Cerebellar nuclear complex (tissue), 1 donor: Measurements from ENCODE around the gene SMCHD1.
"Not testable (repeated sequence)": the region's sequence is repeated elsewhere in the genome, so short reads cannot be mapped to it uniquely, and the experiment has no call there.

ENCODE experiments used
- DNase-seq, 2 experiments: peaks; one replicate each; lab custom pipeline; 2025; lab: John Stamatoyannopoulos, UW

SMCHD1 gene

DNA sequence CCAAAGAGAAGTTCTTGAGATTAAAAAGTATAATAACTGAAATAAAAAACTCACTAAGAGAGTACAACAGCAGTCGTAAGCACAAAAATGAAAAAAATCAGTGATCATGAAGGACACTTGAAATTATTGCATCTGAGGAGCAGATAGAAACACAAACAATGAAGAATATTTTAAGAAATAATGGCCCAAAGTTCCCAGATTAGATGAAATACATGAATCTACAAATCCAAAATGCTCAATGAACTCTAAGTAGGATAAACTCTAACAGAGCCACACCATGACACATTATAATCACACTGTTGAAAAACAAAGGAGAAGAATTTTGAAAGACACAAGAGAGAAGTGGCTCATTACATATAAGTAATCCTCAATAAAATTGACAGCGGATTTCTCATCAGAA, 159.4 kb downstream of the SMCHD1 start:
- no peak for DNase-seq

DNA sequence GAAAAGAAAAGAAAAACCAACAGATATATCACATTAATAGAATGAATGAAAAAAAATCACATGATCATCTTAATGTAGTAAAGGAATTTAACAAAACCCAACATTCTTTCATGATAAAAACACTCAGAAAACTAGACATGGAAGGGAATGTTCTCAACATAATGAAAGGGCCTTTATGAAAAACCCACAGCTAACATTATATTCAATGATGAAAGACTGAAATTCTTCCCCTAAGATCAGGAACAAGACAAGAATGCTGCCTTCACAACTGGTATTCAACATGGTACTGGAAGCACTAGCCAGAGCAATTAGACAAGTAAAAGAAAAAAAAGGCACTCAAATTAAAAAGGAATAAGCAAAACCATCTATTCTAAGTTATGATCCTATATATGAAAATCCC, 162.8 kb downstream of the SMCHD1 start:
- no peak for DNase-seq

DNA sequence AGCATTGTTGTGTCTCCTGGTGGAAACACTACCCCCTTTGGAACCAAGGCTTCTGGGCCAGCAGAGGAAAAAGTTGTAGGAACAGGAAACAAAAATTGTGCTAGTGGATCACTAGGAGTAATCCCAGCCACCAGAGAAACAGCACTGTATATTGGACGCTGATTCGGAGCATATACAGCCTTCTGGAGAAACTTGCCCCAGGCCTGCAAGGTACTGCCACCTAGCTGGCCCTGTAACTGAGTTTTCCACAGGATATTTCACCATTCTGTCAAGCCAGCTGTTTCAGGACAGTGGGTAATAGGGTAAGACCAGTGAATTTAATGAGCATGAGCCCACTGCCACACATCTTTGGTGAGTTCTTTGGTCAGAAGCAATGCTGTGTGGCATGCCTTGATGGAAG, 166.2 kb downstream of the SMCHD1 start:
- no peak for DNase-seq

DNA sequence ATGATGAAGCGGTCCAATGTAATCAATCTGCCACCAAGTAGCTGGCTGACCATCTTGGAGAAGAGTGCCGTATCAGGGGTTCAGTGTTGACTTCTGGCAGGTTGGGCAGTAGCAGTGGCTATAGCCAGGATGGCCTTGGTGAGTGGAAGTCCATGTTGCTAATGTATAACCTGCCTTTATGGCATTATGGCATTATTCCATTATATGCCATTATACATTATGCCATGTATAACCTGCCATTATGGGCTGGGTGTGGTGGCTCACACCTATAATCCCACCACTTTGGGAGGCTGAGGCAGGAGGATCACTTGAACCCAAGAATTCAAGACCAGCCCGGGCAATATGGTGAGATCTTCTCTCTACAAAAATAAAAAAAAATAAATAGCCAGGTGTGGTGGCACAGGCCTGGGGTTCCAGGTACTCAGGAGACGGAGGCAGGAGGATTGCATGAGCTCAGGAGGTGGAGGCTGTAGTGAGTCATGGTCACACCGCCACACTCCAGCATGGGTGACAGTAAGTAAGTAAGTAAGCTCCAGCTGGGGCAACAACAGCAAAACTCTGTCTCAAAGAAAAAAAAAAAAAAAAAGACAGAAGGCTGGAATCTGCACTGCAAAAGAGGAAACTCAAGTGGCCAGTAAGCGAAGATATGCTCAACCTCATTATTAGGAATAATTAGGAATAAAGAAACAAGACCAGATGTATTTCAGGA, 166.8 kb downstream of the SMCHD1 start:
- DNase-seq: no peak

DNA sequence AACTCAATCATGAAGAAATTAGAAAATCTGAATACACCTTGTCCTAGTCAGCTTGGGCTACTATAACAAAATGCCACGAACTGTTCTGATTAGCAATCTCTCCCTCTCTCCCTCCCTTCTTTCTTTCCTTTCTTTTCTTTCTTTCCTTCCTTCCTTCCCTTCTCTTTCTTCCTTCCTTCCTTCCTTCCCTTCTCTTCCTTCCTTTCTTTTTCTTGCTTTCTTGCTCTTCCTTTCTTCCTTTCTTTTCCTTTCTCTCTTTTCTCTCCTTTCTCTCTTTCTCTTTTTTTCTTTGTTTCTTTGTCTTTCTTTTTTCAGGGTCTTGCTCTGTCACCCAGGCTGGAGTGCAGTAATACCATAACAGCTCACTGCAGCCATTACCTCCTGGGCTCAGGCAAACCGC, 167.7 kb downstream of the SMCHD1 start:
- DNase-seq: no peak

DNA sequence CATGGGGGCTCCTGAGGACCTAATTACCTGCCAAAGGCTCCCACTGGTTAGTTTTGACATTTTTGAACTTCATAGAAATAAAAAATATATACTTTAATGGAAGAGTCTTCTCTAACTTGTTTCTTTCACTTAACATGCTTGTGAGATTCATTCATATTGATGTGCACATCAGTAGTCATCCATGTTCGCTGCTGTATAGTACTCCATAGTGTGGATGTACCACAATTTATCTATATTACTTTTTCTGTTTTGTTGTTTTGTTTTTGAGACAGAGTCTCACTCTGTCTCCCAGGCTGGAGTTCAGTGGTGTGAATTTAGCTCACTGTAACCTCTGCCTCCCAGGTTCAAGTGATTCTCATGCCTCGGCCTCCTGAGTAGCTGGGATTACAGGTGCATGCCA, 168.4 kb downstream of the SMCHD1 start:
- no peak for DNase-seq

DNA sequence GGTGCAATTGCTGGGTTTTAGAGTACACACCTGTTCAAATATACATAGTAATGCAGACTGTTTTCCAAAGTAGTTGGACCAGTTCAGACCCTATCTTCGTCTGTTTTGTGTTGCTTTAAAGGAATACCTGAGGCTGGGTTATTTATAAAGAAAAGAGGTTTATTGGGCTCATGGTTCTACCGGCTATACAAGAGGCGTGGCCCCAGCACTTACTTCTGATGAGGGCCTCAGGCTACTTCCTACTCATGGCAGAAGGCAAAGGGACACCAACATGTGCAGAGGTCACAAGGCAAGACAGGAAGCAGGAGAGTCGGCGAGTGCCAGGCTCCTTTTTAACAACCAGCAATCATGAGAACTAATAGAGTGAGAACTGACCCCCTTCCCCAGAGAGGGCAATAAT, 169.3 kb downstream of the SMCHD1 start:
- no peak for DNase-seq

DNA sequence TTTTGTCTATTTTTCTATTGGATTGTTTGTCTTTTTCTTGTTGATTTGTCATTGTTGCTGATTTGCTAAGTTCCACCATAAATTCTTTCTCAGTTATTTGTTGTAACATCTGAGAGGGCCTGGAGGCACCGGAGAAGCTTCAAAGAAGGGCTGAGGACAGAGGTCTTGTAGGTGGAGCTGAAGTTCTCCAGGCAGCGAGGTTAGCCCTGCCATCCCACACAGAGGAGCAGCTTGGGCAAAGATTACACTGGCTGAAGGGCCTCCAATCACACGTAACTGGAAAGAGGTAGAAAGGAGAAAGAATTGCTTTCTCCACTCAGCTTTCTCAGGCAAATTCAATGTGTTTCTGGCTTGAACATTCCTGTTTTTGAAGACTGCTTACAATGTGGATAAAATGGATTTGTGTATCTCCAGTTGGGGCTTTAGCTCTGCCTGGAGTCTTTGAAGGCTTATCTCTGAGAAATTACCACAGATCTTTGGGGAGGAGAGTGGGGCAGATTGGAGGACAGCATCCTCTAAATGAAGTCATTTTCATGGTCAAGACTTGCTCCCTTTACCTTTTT, 170.2 kb downstream of the SMCHD1 start:
- DNase-seq: no peak

DNA sequence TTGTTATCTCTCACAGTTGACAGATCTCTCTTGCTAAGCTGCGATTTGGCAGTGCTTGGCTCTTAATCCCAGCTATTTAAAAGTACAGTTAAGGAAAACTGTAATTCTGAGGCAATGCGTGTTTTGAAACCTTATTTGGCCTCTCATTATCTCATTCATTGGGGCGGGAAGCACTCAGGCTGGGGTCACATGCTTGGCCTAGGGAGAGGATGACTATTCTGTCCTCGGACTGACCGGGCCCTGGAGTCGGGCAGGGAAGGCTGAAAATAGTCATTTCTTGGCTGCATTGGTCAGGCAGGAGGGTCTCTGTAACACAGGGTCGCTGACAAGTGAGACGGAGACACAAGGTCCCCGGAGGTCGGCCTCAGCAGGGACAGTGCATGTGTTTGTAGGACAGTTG, 171.1 kb downstream of the SMCHD1 start:
- DNase-seq: no peak

DNA sequence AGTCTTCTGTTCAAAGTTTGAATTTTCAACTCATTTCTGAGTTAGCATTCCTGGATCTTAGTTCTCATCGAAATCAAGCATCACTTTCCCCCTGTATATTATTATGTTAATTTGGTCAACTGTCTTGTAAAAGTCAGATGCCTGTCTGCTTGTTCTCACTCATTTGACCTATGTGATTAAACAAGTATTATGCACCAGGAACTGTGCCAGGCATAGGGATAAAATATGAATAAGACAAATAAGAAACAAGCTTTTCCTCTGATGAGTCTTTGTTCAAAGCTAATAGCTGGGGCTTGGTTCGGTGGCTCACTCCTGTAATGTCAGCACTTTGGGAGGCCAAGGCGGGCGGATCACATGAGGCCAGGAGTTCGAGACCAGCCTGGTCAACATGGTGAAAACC, 171.5 kb downstream of the SMCHD1 start:
- DNase-seq: no peak

DNA sequence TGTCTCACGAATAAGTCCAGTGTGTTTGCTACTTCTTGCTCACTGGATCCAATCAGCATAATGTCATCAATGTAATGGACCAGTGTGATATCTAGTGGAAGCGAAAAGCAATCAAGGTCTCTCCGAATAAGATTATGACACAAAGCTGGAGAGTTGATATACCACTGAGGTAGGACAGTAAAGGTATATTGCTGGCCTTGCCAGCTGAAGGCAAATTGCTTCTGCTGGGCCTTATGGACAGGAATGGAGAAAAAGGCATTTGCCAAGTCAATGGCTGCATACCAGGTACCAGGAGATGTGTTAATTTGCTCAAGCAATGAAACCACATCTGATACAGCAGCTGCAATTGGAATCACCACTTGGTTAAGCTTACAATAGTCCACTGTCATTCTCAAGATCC, 180.6 kb downstream of the SMCHD1 start:
- DNase-seq: not testable (repeated sequence)

DNA sequence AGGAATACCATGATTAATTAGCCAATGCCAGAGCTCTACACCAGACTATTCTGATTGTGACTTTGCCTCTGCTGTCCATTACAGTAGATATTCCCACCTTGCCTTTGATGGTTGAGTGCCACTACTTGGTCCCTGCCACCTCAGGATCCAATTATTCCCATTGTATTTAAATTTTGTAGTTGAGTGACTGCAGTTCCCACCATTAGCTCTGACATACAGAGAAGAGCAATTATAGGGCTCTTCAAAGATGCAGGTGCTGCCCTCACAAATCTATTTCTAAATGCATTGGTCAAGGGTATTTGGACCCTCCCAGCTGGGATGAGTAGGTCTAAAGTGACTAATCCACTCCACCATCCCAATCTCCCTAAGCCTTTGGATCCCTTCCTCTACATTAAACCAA, 181.8 kb downstream of the SMCHD1 start:
- DNase-seq: not testable (repeated sequence)

DNA sequence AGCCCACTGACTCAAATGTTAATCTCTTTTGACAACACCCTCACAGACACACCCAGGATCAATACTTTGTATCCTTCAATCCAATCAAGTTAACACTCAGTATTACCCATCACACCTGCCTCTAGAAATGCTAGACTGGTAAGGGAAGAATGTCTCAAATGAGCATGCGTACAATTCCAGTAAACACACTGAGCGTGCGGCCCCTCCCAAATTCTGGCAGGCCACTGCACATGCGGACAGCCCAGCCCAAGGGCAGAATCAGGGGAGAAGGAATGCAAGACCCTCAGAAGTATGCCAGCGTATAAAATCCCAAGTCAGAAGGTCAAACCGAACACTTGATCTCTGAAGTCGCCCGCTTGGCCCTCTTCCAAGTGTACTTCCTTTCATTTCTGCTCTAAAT, 183.7 kb downstream of the SMCHD1 start:
- no peak for DNase-seq

DNA sequence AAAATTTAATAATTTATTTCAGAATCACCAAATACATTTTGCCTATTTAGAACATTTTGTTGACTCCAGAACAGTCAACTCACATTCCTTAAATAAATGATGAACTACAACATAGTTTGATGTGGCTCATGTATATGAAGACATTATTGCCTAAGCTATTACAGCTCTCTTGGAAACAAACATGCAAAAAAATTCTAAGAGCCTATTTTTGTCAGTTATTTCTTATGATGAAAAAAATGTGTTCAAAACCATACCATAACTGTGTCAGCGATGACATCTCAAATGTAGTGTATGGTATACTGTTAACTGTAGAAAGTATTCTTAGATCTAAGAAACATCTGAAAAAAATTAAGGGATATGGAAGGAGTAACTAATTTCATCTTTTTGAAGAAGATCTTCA, 185.0 kb downstream of the SMCHD1 start:
- DNase-seq: no peak

DNA sequence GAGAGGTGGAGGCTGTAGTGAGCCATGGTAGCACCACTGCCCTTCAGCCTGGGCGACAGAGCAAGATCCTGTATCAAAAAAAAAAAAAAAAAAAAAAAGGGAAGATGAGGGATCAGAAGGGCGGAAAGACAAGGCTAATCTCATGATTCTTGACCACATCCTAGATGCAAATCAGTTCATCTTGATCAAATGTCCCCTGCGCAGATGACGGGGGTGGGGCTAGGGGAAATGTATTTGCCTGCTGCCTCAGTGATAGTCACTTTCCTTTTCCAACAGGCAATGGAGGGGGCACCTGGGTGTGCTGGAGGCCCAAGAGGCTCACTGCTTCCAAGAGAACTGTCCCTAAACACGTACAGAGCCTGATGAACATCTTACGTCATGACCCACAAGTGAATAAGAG, 187.6 kb downstream of the SMCHD1 start:
- no peak for DNase-seq

DNA sequence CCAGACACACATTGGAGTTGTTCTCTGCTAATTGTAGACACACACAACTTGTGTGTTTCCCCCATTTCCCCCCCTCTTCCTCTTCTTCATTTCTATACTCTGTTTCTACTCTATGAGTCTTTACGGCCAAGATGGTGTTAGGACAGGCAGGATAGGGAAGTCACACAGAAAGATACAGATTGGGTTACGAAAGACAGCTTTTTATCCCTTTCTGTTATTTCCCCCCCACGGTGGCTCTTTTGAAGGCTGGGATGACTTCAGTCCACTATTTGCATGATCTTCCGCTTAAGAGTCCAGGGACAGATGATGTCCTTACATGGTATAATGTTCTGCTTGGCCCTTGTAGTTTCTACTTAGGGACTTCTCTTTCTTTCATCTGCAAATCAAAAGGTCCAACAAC, 189.6 kb downstream of the SMCHD1 start:
- DNase-seq: no peak

DNA sequence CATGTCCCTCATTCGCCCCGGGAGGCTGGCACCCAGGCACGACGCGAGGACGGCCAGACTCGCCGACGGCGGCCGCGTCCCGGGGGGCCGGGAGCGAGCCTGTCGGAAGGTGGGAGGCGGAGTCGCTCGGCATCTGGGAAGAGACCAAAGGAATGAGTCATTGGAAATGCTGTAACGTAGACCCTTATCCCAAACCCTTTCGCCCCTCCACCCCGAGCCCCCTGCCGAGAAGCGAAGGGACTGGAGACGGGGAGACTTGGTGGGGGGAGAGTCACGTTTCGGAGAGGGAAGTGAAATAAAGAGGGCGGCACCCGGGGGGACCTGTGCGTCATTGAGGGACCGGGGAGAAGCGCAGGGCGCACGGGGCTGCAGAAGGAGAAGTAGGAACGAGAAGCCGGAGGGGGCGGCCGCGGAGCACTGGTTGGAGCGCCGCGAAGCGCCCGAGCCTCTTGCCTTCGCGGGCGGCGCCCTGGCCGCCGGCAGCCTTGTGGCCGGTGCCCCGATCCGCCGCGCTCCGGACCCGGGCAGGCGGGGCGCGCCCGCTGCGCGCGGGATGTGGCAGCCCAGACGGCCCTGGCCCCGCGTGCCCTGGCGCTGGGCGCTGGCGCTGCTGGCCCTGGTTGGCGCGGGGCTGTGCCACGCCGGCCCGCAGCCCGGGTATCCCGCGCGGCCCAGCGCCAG, 191.2 kb downstream of the SMCHD1 start, which contains the start of gene EMILIN2:
Gene EMILIN2 (plus strand): TSS at position 371 of the 681 bp plus-strand sequence. CDS start 183 bp downstream, at position 554.
- no peak for DNase-seq

DNA sequence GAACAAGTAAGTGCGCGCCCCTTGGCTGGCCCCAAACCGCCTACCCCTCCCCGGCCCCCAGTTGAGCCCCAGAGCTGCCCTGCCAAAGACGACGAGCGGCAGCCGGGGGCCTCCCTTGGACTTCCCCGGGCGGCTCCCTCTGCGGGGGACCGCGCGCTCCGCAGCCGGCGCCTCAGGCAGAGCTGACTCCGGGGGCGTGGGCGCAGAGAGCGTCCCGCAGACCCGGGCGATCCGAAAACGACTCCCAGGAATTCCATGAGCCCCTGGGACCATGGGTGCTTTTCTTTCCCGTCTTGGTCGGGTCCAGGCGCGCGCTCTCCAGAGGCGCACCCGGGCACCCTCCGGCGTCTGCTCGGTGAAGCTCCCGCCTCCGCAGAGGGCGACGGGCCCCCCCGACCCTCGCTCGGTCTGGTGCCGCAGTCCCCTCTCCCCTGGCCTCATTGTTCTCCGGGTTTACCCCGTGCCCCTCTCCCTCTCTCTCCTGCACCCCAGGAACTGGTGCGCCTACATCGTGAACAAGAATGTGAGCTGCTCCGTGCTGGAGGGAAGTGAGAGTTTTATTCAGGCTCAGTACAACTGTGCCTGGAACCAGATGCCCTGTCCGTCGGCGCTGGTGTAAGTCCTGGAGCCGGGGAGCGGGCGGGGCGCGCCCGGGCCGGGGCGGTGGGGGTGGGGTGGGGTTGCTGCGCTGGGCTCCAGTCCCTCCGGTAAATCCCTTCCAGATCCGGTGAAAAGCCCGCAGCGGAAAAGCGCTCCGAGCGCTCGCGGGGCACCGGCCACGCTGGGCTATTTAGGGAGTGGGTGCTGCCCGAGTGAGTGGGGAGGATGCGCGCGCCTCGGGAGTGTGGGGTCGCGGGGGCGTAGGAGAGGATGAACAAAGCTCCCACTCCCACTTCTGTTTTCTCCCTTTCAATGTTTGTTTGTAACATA, 192.1 kb downstream of the SMCHD1 start:
- DNase-seq: no peak

DNA sequence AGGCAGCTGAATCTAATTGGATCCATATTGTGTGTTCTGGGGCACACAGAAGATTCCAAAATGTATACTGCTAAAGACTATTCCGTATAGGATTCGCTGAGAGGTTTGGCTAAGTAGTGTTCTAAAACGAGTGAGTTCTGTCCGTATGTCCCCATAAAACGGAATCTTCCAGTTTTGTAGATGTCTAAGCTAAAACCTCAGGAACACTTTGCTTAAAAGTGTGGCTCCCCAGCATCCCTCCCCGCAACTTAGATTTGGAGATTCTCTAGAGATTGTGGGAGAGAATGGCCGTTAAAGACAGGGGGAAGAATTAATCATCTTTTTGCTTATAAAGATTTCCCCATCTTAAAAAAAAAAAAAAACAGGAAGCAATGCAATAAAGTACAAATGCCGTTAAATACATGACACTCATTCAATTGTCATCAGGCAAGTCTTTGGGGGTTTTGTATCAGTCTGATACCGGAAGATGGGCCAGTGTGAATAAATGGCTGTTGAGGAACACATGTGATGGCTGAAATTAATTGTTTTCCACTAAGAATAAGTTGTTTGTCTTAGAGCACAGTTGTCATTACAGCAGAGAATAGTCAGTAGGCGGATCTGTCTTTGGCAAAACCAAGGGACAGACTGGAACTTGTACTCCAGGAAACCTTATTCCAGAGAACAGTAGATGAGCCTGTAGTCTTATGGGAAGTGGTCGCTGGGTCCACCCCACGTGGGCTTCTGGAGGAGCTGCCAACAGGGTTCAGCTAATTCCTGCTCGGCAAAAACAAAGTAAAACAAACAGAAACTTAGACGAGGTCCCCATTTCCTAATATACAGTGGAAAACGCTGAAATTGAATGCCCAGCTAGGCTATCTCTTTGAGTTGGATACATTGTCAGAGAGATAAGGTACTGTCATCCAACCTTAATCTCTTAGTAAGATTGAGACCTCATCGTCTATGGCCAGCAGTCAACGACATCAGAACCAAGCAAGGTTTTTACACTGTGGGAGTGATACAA, 193.0 kb downstream of the SMCHD1 start:
- DNase-seq: no peak

DNA sequence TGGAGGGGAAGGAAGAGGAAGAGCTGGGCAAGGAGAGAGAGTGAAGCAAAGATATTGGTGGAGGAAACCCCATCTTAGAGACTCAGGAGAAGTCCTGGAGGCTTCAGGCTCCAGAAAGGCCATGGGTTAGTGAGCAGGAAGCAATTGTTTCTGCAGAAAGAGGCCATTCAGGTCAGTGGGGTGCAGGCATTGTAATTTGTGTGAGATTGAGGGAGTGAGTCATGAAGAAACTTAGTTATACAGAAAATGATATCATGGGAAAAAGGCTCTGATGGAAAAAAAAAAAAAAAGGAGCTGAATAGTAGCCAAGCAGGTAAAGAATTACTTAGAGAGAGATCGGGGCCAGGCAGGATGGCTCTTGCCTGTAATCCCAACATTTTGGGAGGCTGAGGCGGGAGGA, 195.3 kb downstream of the SMCHD1 start:
- no peak for DNase-seq

DNA sequence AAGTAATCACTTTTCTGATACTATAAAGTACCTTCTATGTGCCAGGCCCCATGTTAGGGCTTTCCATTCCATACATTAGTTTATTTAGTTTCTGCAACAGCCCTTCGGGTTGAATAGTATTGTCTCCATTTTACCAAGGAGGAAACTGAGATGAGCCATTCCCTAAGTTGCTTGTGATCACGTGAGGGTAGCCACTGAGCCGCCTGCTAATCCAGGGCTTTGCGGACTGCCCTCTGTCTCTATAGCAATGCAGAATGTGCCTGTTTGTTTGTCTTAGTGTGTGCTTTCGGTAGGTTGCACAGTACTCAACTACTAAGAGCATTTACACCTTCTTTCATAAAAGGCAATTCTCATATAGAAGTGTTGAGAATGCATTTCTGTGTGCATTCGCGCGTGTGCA, 196.2 kb downstream of the SMCHD1 start:
- DNase-seq: no peak
